MM.1S (cell line): ENCODE results near the gene PKP4.

Experiments
- DNase-seq: peaks from one replicate; pipeline ENCODE4 v3.0.0-alpha.2; 2015
- H2AFZ ChIP-seq: fragments of 300-600 bp; sonication (generic); 2 replicates; pipeline ENCODE4 v1.6.0; 2016; ENCODE audit warnings: antibody characterized with exemption, low read length
- H3F3A ChIP-seq: fragments of 300-600 bp; sonication (generic); 2 replicates; pipeline ENCODE4 v1.6.1; 2016; ENCODE audit warnings: mild to moderate bottlenecking, antibody characterized with exemption, low read length, moderate library complexity, mixed read lengths; ENCODE audit not compliant: insufficient read depth
- H3K27ac ChIP-seq: fragments of 300-600 bp; sonication (generic); 2 replicates; pipeline ENCODE4 v1.5.1; 2016; ENCODE audit warnings: mild to moderate bottlenecking, low read length
- H3K27me3 ChIP-seq: fragments of 300-600 bp; sonication (generic); replicated peaks from 2 replicates; pipeline ENCODE4 v1.6.0; 2016; ENCODE audit warnings: low read length; ENCODE audit not compliant: insufficient read depth
- H3K36me3 ChIP-seq: fragments of 300-600 bp; sonication (generic); replicated peaks from 2 replicates; pipeline ENCODE4 v1.6.1; 2016; ENCODE audit warnings: mild to moderate bottlenecking, low read length, mixed read lengths; ENCODE audit not compliant: insufficient read depth
- H3K4me1 ChIP-seq: fragments of 300-600 bp; sonication (generic); 2 replicates; pipeline ENCODE4 v1.6.1; 2016; ENCODE audit warnings: low read length, mixed read lengths
- H3K4me2 ChIP-seq: fragments of 300-600 bp; sonication (generic); 2 replicates; pipeline ENCODE4 v1.6.0; 2016; ENCODE audit warnings: low read depth, low read length
- H3K4me3 ChIP-seq: fragments of 300-600 bp; sonication (generic); 2 replicates; pipeline ENCODE4 v1.5.1; 2016; ENCODE audit warnings: low read length, mixed read lengths
- H3K79me2 ChIP-seq: fragments of 300-600 bp; sonication (generic); 2 replicates; pipeline ENCODE4 v1.6.1; 2016; ENCODE audit warnings: mixed run types, low read length, mixed read lengths
- H3K9ac ChIP-seq: fragments of 300-600 bp; sonication (generic); 2 replicates; pipeline ENCODE4 v1.6.1; 2016; ENCODE audit warnings: low read length, mixed read lengths
- H3K9me2 ChIP-seq: fragments of 300-600 bp; sonication (generic); replicated peaks from 2 replicates; pipeline ENCODE4 v1.6.1; 2016; ENCODE audit warnings: mild to moderate bottlenecking, low read length, mixed read lengths; ENCODE audit not compliant: insufficient read depth
- H3K9me3 ChIP-seq: fragments of 300-600 bp; sonication (generic); replicated peaks from 2 replicates; pipeline ENCODE4 v1.6.1; 2016; ENCODE audit warnings: mild to moderate bottlenecking, low read length, mixed read lengths; ENCODE audit not compliant: insufficient read depth
- H4K20me1 ChIP-seq: fragments of 300-600 bp; sonication (generic); 2 replicates; pipeline ENCODE4 v1.6.1; 2016; ENCODE audit warnings: mild to moderate bottlenecking, low read length, moderate library complexity, mixed read lengths; ENCODE audit not compliant: insufficient read depth
- EZH2 ChIP-seq: fragments of 300-600 bp; sonication (generic); optimal IDR thresholded peaks from 2 replicates; pipeline ENCODE3; 2017; ENCODE audit warnings: low read depth, mild to moderate bottlenecking, antibody characterized with exemption, low read length, mixed read lengths
- EZH2phosphoT487 ChIP-seq: fragments of 300-600 bp; sonication (generic); IDR thresholded peaks from 2 replicates; pipeline ENCODE4 v1.6.1; 2018; ENCODE audit warnings: antibody characterized with exemption, low read length
- TF ChIP-seq, protein P1 (sequence below): fragments of 300-600 bp; sonication (generic); IDR thresholded peaks from 2 replicates; pipeline ENCODE4 v1.5.1; 2016; ENCODE audit warnings: antibody characterized with exemption, low read length, mixed read lengths

PKP4 gene

DNA sequence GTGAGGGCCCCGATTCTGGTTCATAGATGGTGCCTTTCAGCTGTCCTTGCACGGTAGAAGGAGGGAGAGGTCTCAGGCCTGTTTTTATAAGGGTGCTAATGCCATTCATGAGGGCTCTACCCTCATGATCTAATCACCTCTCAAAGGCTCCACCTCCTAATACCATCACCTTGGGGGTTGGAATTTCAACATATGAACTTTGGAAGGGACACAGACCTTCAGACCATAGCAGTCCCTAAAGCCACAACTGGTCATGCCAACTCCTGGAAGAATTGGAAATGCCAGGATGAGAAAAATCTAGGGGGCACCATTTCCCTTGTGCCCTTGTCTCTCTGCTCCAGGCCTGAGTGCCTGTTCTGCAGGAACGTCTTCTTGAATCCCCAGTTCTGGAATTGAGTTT is 213.5 kb downstream of the PKP4 start:
- H3K9me2 ChIP-seq: no peaks in the 10 kb centered on the region
- no peaks in the 10 kb centered on the region for H3F3A ChIP-seq
- H3K4me2 ChIP-seq: no peak overlapping the region
- H2AFZ ChIP-seq: no peak overlapping the region
- DNase-seq: no peak
- no peaks in the 10 kb centered on the region for H3K27me3 ChIP-seq
- H3K27ac ChIP-seq: no peak overlapping the region
- H3K36me3 ChIP-seq: no peaks in the 10 kb centered on the region
- no peaks in the 10 kb centered on the region for H3K79me2 ChIP-seq
- H3K9ac ChIP-seq: no peak overlapping the region
- TF ChIP-seq, protein P1, sequence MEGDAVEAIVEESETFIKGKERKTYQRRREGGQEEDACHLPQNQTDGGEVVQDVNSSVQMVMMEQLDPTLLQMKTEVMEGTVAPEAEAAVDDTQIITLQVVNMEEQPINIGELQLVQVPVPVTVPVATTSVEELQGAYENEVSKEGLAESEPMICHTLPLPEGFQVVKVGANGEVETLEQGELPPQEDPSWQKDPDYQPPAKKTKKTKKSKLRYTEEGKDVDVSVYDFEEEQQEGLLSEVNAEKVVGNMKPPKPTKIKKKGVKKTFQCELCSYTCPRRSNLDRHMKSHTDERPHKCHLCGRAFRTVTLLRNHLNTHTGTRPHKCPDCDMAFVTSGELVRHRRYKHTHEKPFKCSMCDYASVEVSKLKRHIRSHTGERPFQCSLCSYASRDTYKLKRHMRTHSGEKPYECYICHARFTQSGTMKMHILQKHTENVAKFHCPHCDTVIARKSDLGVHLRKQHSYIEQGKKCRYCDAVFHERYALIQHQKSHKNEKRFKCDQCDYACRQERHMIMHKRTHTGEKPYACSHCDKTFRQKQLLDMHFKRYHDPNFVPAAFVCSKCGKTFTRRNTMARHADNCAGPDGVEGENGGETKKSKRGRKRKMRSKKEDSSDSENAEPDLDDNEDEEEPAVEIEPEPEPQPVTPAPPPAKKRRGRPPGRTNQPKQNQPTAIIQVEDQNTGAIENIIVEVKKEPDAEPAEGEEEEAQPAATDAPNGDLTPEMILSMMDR: no peak
- no peak for TF ChIP-seq EZH2phosphoT487
- no peak for TF ChIP-seq EZH2
- no peaks in the 10 kb centered on the region for H3K9me3 ChIP-seq
- H3K4me3 ChIP-seq: no peak overlapping the region
- no peaks in the 10 kb centered on the region for H4K20me1 ChIP-seq
- no peaks in the 10 kb centered on the region for H3K4me1 ChIP-seq

GRCh38 chr2:158671360-158672245 is 214.9 kb downstream of the PKP4 start:
- no peaks in the 10 kb centered on the region for H3K9me2 ChIP-seq
- H3K9ac ChIP-seq: no peak overlapping the region
- no peaks in the 10 kb centered on the region for H3K4me1 ChIP-seq
- no peaks in the 10 kb centered on the region for H3K79me2 ChIP-seq
- H4K20me1 ChIP-seq: no peaks in the 10 kb centered on the region
- H2AFZ ChIP-seq: no peak overlapping the region
- no peak overlapping the region for H3K27ac ChIP-seq
- H3K4me2 ChIP-seq: no peak overlapping the region
- no peak for DNase-seq
- H3K4me3 ChIP-seq: no peak overlapping the region
- TF ChIP-seq EZH2phosphoT487 (no peak), EZH2 (no peak)
- TF ChIP-seq, protein P1: no peak
- no peaks in the 10 kb centered on the region for H3F3A ChIP-seq
- H3K36me3 ChIP-seq: no peaks in the 10 kb centered on the region
- H3K27me3 ChIP-seq: no peaks in the 10 kb centered on the region
- H3K9me3 ChIP-seq: no peaks in the 10 kb centered on the region

DNA sequence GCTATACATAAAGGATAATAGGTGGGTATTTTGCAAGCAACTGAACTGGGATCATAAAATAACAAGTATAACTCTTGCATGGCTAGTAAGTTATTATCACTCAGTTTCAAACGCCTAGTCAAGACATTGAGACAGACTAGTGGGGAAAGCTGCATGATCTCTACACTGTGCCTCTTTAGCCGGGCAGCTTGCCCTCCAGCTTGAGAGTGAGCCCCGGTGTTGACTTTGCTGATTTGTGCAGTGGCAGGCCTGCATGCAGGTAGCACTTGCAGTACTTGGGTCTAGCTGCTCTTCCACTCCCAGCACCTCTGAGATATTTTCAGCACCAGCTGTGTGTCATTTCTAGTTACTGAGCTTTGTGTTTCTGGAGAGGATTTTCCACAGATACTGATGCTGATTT is 219.5 kb downstream of the PKP4 start:
- no peaks in the 10 kb centered on the region for H3K36me3 ChIP-seq

More for the DNA sequence above, 219.5 kb downstream of the PKP4 start:
- TF ChIP-seq, protein P1: no peak
- TF ChIP-seq EZH2 (no peak), EZH2phosphoT487 (no peak)
- Histone ChIP-seq H2AFZ (no peak overlapping the region), H3K27ac (no peak overlapping the region), H3K4me1 (no peaks in the 10 kb centered on the region), H3K9me2 (no peaks in the 10 kb centered on the region), H3K9ac (no peak overlapping the region), H3K4me3 (no peak overlapping the region), H3K9me3 (no peaks in the 10 kb centered on the region), H3F3A (no peaks in the 10 kb centered on the region), H4K20me1 (no peaks in the 10 kb centered on the region), H3K79me2 (no peaks in the 10 kb centered on the region), H3K4me2 (no peak overlapping the region), H3K27me3 (no peaks in the 10 kb centered on the region)
- no peak for DNase-seq
